AG04450 (cell line): ENCODE data around the gene PACRG. TPM values are rescaled to one million over a fixed set of nuclear protein-coding genes. Genes with fewer than 3 reads are reported as not detected.

Experiments used
- CTCF ChIA-PET: fragments of 300-600, 350-600 bp; formaldehyde crosslinking; extraction: SDS; loops from one replicate; lab custom pipeline; 2022; ENCODE audit warnings: antibody characterized with exemption, inconsistent platforms; lab: Charles Lee
- POLR2A ChIA-PET: fragments of 350-600 bp; formaldehyde crosslinking; extraction: SDS; loops from one replicate; lab custom pipeline; 2021; ENCODE audit warnings: antibody characterized with exemption, inconsistent platforms; lab: Yijun Ruan, JAX
- DNase-seq: peaks from one replicate; pipeline ENCODE4 v3.0.0-alpha.2; 2011; ENCODE audit warnings: low read depth, low spot score
- H3K27ac ChIP-seq: one replicate; pipeline ENCODE4 v1.5.1; 2012; ENCODE audit warnings: low read depth, low read length, control low read depth
- H3K27me3 ChIP-seq: one replicate; pipeline ENCODE4 v1.6.0; 2012; ENCODE audit warnings: low read length; ENCODE audit not compliant: control insufficient read depth, insufficient read depth
- H3K4me3 ChIP-seq: 2 replicates; pipeline ENCODE4 v1.5.1; 2011; ENCODE audit warnings: mild to moderate bottlenecking, low read depth, low read length, control low read depth
- H3K9me3 ChIP-seq: 2 replicates; pipeline ENCODE4 v1.5.1; 2012; ENCODE audit warnings: low read length; ENCODE audit not compliant: control insufficient read depth, insufficient read depth
- polyA plus RNA-seq: library from polyadenylated mRNA; depleted of rRNA; stranded (reverse); fragments of >200 nt; gene quantifications from 2 replicates; pipeline ENCODE4 v1.2.3, GENCODE V29; 2011
- TF ChIP-seq, protein P1 (sequence below): IDR thresholded peaks from 2 replicates; pipeline ENCODE4 v1.5.1; 2011; ENCODE audit warnings: low read depth, low read length, control low read depth, inconsistent platforms

The PACRG gene
- polyA plus RNA-seq, 1 experiment: not detected

DNA sequence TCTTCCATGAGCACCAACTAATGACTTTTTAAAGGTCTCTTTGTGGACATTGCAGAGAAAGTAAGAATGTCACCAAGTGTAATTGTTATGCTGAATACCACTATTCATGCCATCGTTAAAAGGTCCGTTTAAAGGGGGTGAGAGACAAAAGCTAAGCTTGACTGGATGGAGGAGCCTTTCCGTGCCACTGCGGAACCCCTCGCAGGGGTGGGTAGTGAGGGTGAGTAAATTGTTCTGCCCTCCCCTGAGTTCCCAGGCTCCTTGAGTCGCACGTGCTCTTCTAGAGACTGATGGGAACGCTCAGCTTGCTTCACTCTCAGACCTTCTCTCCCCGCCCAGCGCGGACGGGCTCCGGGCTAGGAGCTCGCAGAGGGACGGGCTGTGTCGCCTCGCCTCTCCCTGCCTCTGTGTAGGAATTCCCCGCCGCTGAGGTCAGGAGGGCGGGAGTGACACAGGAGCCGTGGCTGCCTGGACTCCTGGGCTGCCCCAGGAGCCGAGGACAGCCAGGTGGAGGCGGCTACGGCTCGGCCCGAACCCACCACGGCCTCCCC, 371.9 kb downstream of the PACRG start:
- CTCF ChIA-PET: no interaction called here
- Histone ChIP-seq H3K27ac (no peak overlapping the region), H3K27me3 (no peaks in the 10 kb centered on the region), H3K4me3 (no peak overlapping the region), H3K9me3 (peaks cover 34% of the 10 kb centered on the region)
- TF ChIP-seq, protein P1, sequence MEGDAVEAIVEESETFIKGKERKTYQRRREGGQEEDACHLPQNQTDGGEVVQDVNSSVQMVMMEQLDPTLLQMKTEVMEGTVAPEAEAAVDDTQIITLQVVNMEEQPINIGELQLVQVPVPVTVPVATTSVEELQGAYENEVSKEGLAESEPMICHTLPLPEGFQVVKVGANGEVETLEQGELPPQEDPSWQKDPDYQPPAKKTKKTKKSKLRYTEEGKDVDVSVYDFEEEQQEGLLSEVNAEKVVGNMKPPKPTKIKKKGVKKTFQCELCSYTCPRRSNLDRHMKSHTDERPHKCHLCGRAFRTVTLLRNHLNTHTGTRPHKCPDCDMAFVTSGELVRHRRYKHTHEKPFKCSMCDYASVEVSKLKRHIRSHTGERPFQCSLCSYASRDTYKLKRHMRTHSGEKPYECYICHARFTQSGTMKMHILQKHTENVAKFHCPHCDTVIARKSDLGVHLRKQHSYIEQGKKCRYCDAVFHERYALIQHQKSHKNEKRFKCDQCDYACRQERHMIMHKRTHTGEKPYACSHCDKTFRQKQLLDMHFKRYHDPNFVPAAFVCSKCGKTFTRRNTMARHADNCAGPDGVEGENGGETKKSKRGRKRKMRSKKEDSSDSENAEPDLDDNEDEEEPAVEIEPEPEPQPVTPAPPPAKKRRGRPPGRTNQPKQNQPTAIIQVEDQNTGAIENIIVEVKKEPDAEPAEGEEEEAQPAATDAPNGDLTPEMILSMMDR: no peak
- no peak for DNase-seq
- POLR2A ChIA-PET: no interaction called here

DNA sequence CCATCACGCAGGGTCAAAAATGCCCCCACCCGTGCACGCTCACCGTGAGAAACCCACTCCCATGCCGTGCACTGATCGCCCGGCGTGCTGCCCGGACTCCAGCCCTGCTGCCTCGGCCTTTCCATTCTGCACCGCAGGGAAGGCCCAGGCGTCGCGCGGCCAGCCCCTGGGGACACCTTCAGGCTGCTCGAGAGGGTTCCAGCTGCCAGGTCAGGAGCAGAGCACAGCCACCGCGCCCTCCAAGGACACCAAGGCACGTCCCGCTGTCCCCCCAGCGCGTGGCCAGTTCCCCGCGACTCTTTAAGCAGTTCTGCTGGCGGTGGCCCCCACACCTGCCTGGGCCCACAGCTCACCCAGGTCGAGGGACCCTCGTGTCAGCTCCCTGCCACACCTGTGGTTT, 372.5 kb downstream of the PACRG start:
- Histone ChIP-seq H3K4me3 (no peak overlapping the region), H3K9me3 (peaks cover 29% of the 10 kb centered on the region), H3K27ac (no peak overlapping the region), H3K27me3 (no peaks in the 10 kb centered on the region)
- POLR2A ChIA-PET: no interaction called here
- no peak for DNase-seq
- CTCF ChIA-PET: interaction anchor here (0.5 to 0.9 kb wide), 2 partner anchors 28 to 44 kb away, joined by 3 read pairs; no protein-coding TSS in a partner anchor
- TF ChIP-seq, protein P1: no peak

DNA sequence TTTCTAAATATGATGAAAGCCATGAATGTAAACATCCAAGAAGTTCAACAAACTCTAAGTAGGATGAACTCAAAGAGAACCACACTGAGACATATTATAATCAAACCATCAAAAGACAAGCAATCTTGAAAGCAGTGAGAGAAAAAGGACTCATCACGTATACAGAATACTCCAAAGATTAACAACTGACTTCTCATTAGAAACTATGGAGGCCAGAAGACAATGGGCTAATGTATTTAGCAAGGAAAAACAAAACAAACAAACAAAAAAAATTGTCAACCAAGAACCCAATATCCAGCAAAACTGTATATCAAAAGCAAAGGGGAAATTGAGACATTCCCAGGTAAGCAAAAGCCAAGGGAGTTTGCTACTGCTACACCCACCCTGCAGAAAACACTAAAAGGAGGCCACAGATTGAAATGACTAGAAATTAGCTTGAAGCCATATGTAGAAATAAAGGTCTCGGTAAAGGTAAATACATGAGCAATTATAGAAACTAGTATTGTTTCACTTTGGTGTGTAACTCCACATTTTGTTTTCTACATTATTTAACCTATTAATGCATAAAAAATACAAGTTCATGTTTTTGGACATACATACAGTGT, 385.7 kb downstream of the PACRG start:
- POLR2A ChIA-PET: no interaction called here
- Histone ChIP-seq H3K9me3 (peaks cover 25% of the 10 kb centered on the region), H3K4me3 (no peak overlapping the region), H3K27ac (no peak overlapping the region), H3K27me3 (no peaks in the 10 kb centered on the region)
- CTCF ChIA-PET: no interaction called here
- DNase-seq: no peak
- TF ChIP-seq, protein P1: no peak

DNA sequence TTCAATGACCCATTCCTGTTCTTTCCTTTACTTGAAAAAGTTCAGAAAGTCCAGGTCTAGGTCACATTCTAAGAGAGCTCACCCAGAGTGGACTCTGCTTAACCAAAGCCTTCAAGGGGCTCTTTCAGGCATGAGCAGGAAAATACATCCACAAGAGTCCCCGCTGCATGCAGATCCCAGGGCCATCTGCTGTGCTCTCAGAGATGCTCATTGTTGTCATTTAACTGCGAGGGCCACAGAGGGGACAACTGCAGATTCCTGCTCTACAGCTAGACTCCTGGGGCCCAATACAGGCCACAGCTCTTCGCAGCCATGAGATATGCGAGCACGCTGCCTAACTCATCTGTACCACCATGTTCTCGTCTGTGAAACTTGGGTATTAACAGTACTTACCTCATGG, 391.2 kb downstream of the PACRG start:
- Histone ChIP-seq H3K9me3 (peaks cover 30% of the 10 kb centered on the region), H3K4me3 (no peak overlapping the region), H3K27me3 (no peaks in the 10 kb centered on the region), H3K27ac (no peak overlapping the region)
- POLR2A ChIA-PET: no interaction called here
- no peak for DNase-seq
- CTCF ChIA-PET: no interaction called here
- TF ChIP-seq, protein P1: no peak

DNA sequence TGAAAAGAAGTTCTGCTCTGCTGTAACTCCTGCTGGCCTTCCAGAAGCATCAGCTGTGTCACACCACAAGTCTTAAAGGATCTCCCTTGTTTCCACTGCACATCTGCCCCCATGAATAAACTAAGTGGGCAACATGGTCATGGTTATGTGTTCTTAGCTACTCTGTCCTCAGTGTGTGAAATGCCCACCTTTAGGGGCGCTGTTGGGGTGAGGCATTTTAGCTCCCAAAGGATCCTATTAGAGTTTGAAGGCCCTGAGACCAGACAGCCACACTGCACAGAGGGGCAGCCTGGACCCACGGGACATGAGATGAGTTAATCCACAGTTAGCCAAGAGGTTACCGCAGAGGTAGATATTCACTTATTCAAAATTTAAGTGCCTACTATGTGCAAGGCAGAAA, 392.4 kb downstream of the PACRG start:
- DNase-seq: no peak
- TF ChIP-seq, protein P1: no peak
- Histone ChIP-seq H3K9me3 (peaks cover 32% of the 10 kb centered on the region), H3K4me3 (no peak overlapping the region), H3K27ac (no peak overlapping the region), H3K27me3 (no peaks in the 10 kb centered on the region)
- ChIA-PET CTCF (no interaction called here), POLR2A (no interaction called here)
